HepG2 (cell line): ENCODE measurements around the gene FILIP1. TPM values are rescaled to one million over a fixed set of nuclear protein-coding genes. Genes with fewer than 3 reads are reported as not detected.

Experiments
- ETS1 ChIP-seq: sonication (generic); formaldehyde crosslinking; IDR thresholded peaks from 2 replicates; pipeline ENCODE4 v1.4.0; 2020; ENCODE audit warnings: missing genetic modification reagents
- HHEX ChIP-seq: IDR thresholded peaks from 2 replicates; pipeline ENCODE4 v1.6.1; 2016; ENCODE audit warnings: control low read depth
- IRF9 ChIP-seq: sonication (generic); formaldehyde crosslinking; IDR thresholded peaks from 2 replicates; pipeline ENCODE4 v1.8.0; 2022; ENCODE audit warnings: missing genetic modification reagents, mild to moderate bottlenecking, borderline replicate concordance
- MBNL3 ChIP-seq: fragments of 250-450 bp; sonication (Bioruptor Pico); conservative IDR thresholded peaks from 2 replicates; pipeline ENCODE4 v1.8.0; 2022; ENCODE audit warnings: mild to moderate bottlenecking, inconsistent platforms
- MTERF4 ChIP-seq: sonication (generic); formaldehyde crosslinking; IDR thresholded peaks from 2 replicates; pipeline ENCODE4 v1.8.0; 2023; ENCODE audit warnings: mild to moderate bottlenecking, missing genetic modification reagents
- NR3C1 ChIP-seq: sonication (generic); formaldehyde crosslinking; IDR thresholded peaks from 2 replicates; pipeline ENCODE4 v1.4.0; 2020; ENCODE audit warnings: missing genetic modification reagents
- PAXIP1 ChIP-seq: sonication (generic); formaldehyde crosslinking; conservative IDR thresholded peaks from 2 replicates; pipeline ENCODE4 v1.4.0; 2020; ENCODE audit warnings: mild to moderate bottlenecking, missing genetic modification reagents, moderate library complexity
- THAP9 ChIP-seq: sonication (generic); formaldehyde crosslinking; IDR thresholded peaks from 2 replicates; pipeline ENCODE4; 2020; ENCODE audit warnings: missing genetic modification reagents, mild to moderate bottlenecking, borderline replicate concordance
- ZBTB14 ChIP-seq: sonication (generic); formaldehyde crosslinking; IDR thresholded peaks from 2 replicates; pipeline ENCODE4 v1.4.0; 2020; ENCODE audit warnings: missing genetic modification reagents
- ZNF20 ChIP-seq: sonication (generic); formaldehyde crosslinking; IDR thresholded peaks from 2 replicates; pipeline ENCODE4 v1.4.0; 2020; ENCODE audit warnings: mild to moderate bottlenecking, moderate library complexity, missing genetic modification reagents
- ZNF280D ChIP-seq: sonication (generic); formaldehyde crosslinking; IDR thresholded peaks from 2 replicates; pipeline ENCODE4 v1.5.1; 2020; ENCODE audit warnings: mild to moderate bottlenecking, missing genetic modification reagents
- ZNF576 ChIP-seq: sonication (generic); formaldehyde crosslinking; IDR thresholded peaks from 2 replicates; pipeline ENCODE4 v1.4.0; 2020; ENCODE audit warnings: mild to moderate bottlenecking, missing genetic modification reagents
- ZNF660 ChIP-seq: sonication (generic); formaldehyde crosslinking; IDR thresholded peaks from 2 replicates; pipeline ENCODE4 v1.5.1; 2020; ENCODE audit warnings: mild to moderate bottlenecking, low read depth, missing genetic modification reagents, borderline replicate concordance
- polyA plus RNA-seq, 8 experiments: library from polyadenylated mRNA; depleted of rRNA in 3 of 8; stranded (reverse) in 7 of 8; unstranded in 1 of 8; fragments of >200 nt; fragmentation: Illumina TruSeq in 4 of 8; extraction: Trizol in 4 of 8; gene quantifications; 2 replicates each; pipeline versions ENCODE4 v1.2.1 to v1.2.3, GENCODE V29; 2011 to 2016; ENCODE audit warnings: low read depth in 4 of 8, missing spikeins in 1 of 8, mixed read lengths in 1 of 8; ENCODE audit not compliant: insufficient read depth in 1 of 8
- total RNA-seq, 5 experiments: library from RNA; depleted of rRNA; stranded (reverse); fragments of >200 nt; fragmentation: Illumina TruSeq; extraction: Trizol; gene quantifications; 2 replicates each; pipeline ENCODE4 v1.2.3, GENCODE V29; 2016; ENCODE audit warnings: low read depth in 1 of 5

FILIP1 gene
- total and polyA plus RNA-seq, 2 of the 13 experiments (the other 11 are each of a cell fraction or from before 2014, with no cell fraction given): not detected

GRCh38 chr6:75284632-75285282 lies 208.8 kb downstream of the FILIP1 start, which contains the start of gene TMEM30A (continued):
- TF ChIP-seq THAP9 (CRISPR knock-in tag): peak; percentile 79; the same call in 1 of the 2 replicates
- no peak for TF ChIP-seq NR3C1
- TF ChIP-seq MTERF4 (CRISPR knock-in tag): no peak
- no peak for TF ChIP-seq ZBTB14 (CRISPR knock-in tag)
- TF ChIP-seq HHEX (CRISPR knock-in tag): no peak
- TF ChIP-seq MBNL3 (CRISPR knock-in tag): no peak
- no peak for TF ChIP-seq ZNF20
- peak; percentile 34; the same call in 1 of the 2 replicates for TF ChIP-seq IRF9 (CRISPR knock-in tag)
- no peak for TF ChIP-seq ZNF660
- TF ChIP-seq ZNF280D (CRISPR knock-in tag): peak; percentile 74; the same call in 1 of the 2 replicates
- TF ChIP-seq ZNF576 (CRISPR knock-in tag): no peak
- TF ChIP-seq ETS1 (CRISPR knock-in tag): no peak
- TF ChIP-seq PAXIP1 (CRISPR knock-in tag): peak; percentile 52
